Activated CD4-positive, alpha-beta memory T cell treated with anti-CD3 and anti-CD28 coated beads, Interleukin-2, amount 10 ng/mL, durations not matched to agents 7 days and 5 days (primary cell): Measurements from ENCODE around the gene PEX7. TPM values are rescaled to one million over a fixed set of nuclear protein-coding genes. Genes with fewer than 3 reads are reported as not detected.
"Not testable (repeated sequence)": the region's sequence is repeated elsewhere in the genome, so short reads cannot be mapped to it uniquely, and the experiment has no call there.

Experiments
- CTCF ChIA-PET: fragments of 350-600 bp; sonication (Branson Sonifier 250); formaldehyde crosslinking; loops from one replicate; lab custom pipeline; 2021; ENCODE audit warnings: antibody characterized with exemption, inconsistent platforms; lab: Charles Lee
- POLR2A ChIA-PET: fragments of 350-600 bp; sonication (Branson Sonifier 250); formaldehyde crosslinking; loops from one replicate; lab custom pipeline; 2021; ENCODE audit warnings: antibody characterized with exemption; lab: Charles Lee
- DNase-seq: peaks from one replicate; pipeline ENCODE4 v3.0.0-alpha.2; 2020
- H3K27ac Mint-ChIP-seq: one replicate; pipeline ENCODE4 v1.8.0; 2021; ENCODE audit warnings: mild to moderate bottlenecking, mixed read lengths
- H3K27me3 Mint-ChIP-seq: one replicate; pipeline ENCODE4 v1.8.0; 2021; ENCODE audit warnings: mixed read lengths
- H3K36me3 Mint-ChIP-seq: one replicate; pipeline ENCODE4 v1.8.0; 2021; ENCODE audit warnings: low read depth, mixed read lengths
- H3K4me1 Mint-ChIP-seq: one replicate; pipeline ENCODE4 v1.8.0; 2021; ENCODE audit warnings: mixed read lengths
- H3K4me3 Mint-ChIP-seq: one replicate; pipeline ENCODE4 v1.8.0; 2021; ENCODE audit warnings: mild to moderate bottlenecking, mixed read lengths
- H3K9me3 Mint-ChIP-seq: one replicate; pipeline ENCODE4 v1.8.0; 2021; ENCODE audit warnings: mixed read lengths
- total RNA-seq, 2 experiments: library from RNA; stranded (reverse); gene quantifications; one replicate each; pipeline ENCODE4 v1.2.3, GENCODE V29; 2021

PEX7 gene
- total RNA-seq, 2 experiments from 2014 or later: 4.5 to 4.8 TPM

GRCh38 chr6:136890986-136891385 lies 68.6 kb downstream of the PEX7 start:
- no peak overlapping the region for H3K4me3 Mint-ChIP-seq
- POLR2A ChIA-PET: no interaction called here

GRCh38 chr6:136893187-136893586 lies 70.8 kb downstream of the PEX7 start:
- Mint-ChIP-seq H3K27me3 (no peaks in the 10 kb centered on the region), H3K36me3 (no peaks in the 10 kb centered on the region), H3K4me3 (no peak overlapping the region), H3K27ac (no peak overlapping the region), H3K9me3 (no peaks in the 10 kb centered on the region), H3K4me1 (peaks cover 20% of the 10 kb centered on the region)
- DNase-seq: no peak
- ChIA-PET POLR2A (interaction anchor here (1.1 kb wide), 1 partner anchor 101 kb away, joined by 3 read pairs; the partner anchor contains the start of gene MAP3K5), CTCF (interaction anchor here (1.2 kb wide), 1 partner anchor 29 kb away, joined by 3 read pairs; the partner anchor contains the start of gene SLC35D3)

More at GRCh38 chr6:136890986-136891385, 68.6 kb downstream of the PEX7 start:
- CTCF ChIA-PET: no interaction called here
- H3K4me1 Mint-ChIP-seq: peaks cover 19% of the 10 kb centered on the region
- no peaks in the 10 kb centered on the region for H3K27me3 Mint-ChIP-seq
- no peak for DNase-seq
- no peak overlapping the region for H3K27ac Mint-ChIP-seq
- no peaks in the 10 kb centered on the region for H3K36me3 Mint-ChIP-seq
- no peaks in the 10 kb centered on the region for H3K9me3 Mint-ChIP-seq

- H3K4me3 Mint-ChIP-seq: no peak overlapping the region
- H3K36me3 Mint-ChIP-seq: peaks cover 6% of the 10 kb centered on the region
- peaks cover 13% of the 10 kb centered on the region for H3K4me1 Mint-ChIP-seq
- DNase-seq: no peak
- ChIA-PET CTCF (interaction anchor here (1.2 to 1.8 kb wide), 3 partner anchors 10 to 51 kb away, joined by 3 to 4 read pairs (median 4); no protein-coding TSS in a partner anchor), POLR2A (no interaction called here)
- H3K27me3 Mint-ChIP-seq: no peaks in the 10 kb centered on the region
- H3K27ac Mint-ChIP-seq: no peak overlapping the region
- no peaks in the 10 kb centered on the region for H3K9me3 Mint-ChIP-seq
Observed at GRCh38 chr6:136895901-136896300, 73.5 kb downstream of the PEX7 start.

GRCh38 chr6:136897071-136897470 lies 74.7 kb downstream of the PEX7 start:
- ChIA-PET CTCF (interaction anchor here (1.8 kb wide), 1 partner anchor 35 kb away, joined by 4 read pairs; no protein-coding TSS in a partner anchor), POLR2A (no interaction called here)
- Mint-ChIP-seq H3K4me1 (peaks cover 9% of the 10 kb centered on the region), H3K36me3 (peaks cover 12% of the 10 kb centered on the region), H3K27ac (no peak overlapping the region), H3K27me3 (no peaks in the 10 kb centered on the region), H3K4me3 (no peak overlapping the region), H3K9me3 (no peaks in the 10 kb centered on the region)
- no peak for DNase-seq

- Mint-ChIP-seq H3K4me3 (no peak overlapping the region), H3K27me3 (no peaks in the 10 kb centered on the region)
- CTCF ChIA-PET: no interaction called here
Observed at GRCh38 chr6:136901212-136901784, 78.9 kb downstream of the PEX7 start.

GRCh38 chr6:136904477-136904876 lies 82.1 kb downstream of the PEX7 start:
- H3K4me1 Mint-ChIP-seq, DNase-seq, POLR2A ChIA-PET, H3K27ac Mint-ChIP-seq, H3K27me3 Mint-ChIP-seq, H3K4me3 Mint-ChIP-seq, H3K9me3 Mint-ChIP-seq, CTCF ChIA-PET: not testable (repeated sequence)
- peaks cover 15% of the 10 kb centered on the region for H3K36me3 Mint-ChIP-seq

More at GRCh38 chr6:136901212-136901784, 78.9 kb downstream of the PEX7 start:
- no peak for DNase-seq
- no peak overlapping the region for H3K27ac Mint-ChIP-seq
- no peaks in the 10 kb centered on the region for H3K9me3 Mint-ChIP-seq
- H3K4me1 Mint-ChIP-seq: peaks cover 5% of the 10 kb centered on the region
- POLR2A ChIA-PET: no interaction called here
- peaks cover 15% of the 10 kb centered on the region for H3K36me3 Mint-ChIP-seq

- ChIA-PET CTCF (no interaction called here), POLR2A (no interaction called here)
- H3K27ac Mint-ChIP-seq: no peak overlapping the region
- no peak for DNase-seq
- peaks cover 11% of the 10 kb centered on the region for H3K27me3 Mint-ChIP-seq
- peaks cover 4% of the 10 kb centered on the region for H3K4me1 Mint-ChIP-seq
- H3K9me3 Mint-ChIP-seq: no peaks in the 10 kb centered on the region
- peaks cover 6% of the 10 kb centered on the region for H3K36me3 Mint-ChIP-seq
- no peak overlapping the region for H3K4me3 Mint-ChIP-seq
Observed at GRCh38 chr6:136914947-136915346, 92.6 kb downstream of the PEX7 start.

GRCh38 chr6:136918706-136919105 lies 96.3 kb downstream of the PEX7 start:
- no peaks in the 10 kb centered on the region for H3K36me3 Mint-ChIP-seq
- peaks cover 38% of the 10 kb centered on the region for H3K27me3 Mint-ChIP-seq
- POLR2A ChIA-PET: no interaction called here
- no peak overlapping the region for H3K27ac Mint-ChIP-seq
- no peak overlapping the region for H3K4me3 Mint-ChIP-seq
- peaks cover 29% of the 10 kb centered on the region for H3K4me1 Mint-ChIP-seq
- DNase-seq: no peak
- H3K9me3 Mint-ChIP-seq: no peaks in the 10 kb centered on the region
- CTCF ChIA-PET: no interaction called here

- no peaks in the 10 kb centered on the region for H3K9me3 Mint-ChIP-seq
- peaks cover 30% of the 10 kb centered on the region for H3K4me1 Mint-ChIP-seq
- no peak overlapping the region for H3K27ac Mint-ChIP-seq
- H3K4me3 Mint-ChIP-seq: peak overlapping the region; percentile 59
- ChIA-PET POLR2A (interaction anchor here (0.6 to 1.6 kb wide), 3 partner anchors 9 to 97 kb away, joined by 3 to 4 read pairs (median 4); no protein-coding TSS in a partner anchor), CTCF (no interaction called here)
- H3K36me3 Mint-ChIP-seq: no peaks in the 10 kb centered on the region
- H3K27me3 Mint-ChIP-seq: peaks cover 51% of the 10 kb centered on the region
- DNase-seq: no peak
Observed at GRCh38 chr6:136920216-136920615, 97.8 kb downstream of the PEX7 start.

- Mint-ChIP-seq H3K4me3 (peak overlapping the region; percentile 59), H3K4me1 (peaks cover 30% of the 10 kb centered on the region), H3K27me3 (peaks cover 52% of the 10 kb centered on the region), H3K9me3 (no peaks in the 10 kb centered on the region), H3K36me3 (no peaks in the 10 kb centered on the region), H3K27ac (no peak overlapping the region)
- ChIA-PET CTCF (interaction anchor here (0.7 kb wide), 1 partner anchor 100 kb away, joined by 3 read pairs; no protein-coding TSS in a partner anchor), POLR2A (interaction anchor here (0.6 to 1.6 kb wide), 3 partner anchors 8 to 98 kb away, joined by 3 to 4 read pairs (median 4); no protein-coding TSS in a partner anchor)
- DNase-seq: no peak
Observed at GRCh38 chr6:136920671-136921380, 98.4 kb downstream of the PEX7 start.

- peaks cover 55% of the 10 kb centered on the region for H3K27me3 Mint-ChIP-seq
- ChIA-PET POLR2A (interaction anchor here (1.6 kb wide), 2 partner anchors 98 to 122 kb away, joined by 3 read pairs; no protein-coding TSS in a partner anchor), CTCF (interaction anchor here (0.7 to 1.2 kb wide), 4 partner anchors 12 to 129 kb away, joined by 3 to 5 read pairs (median 3); partner anchors contain the start of gene MAP3K5)
- no peak for DNase-seq
- no peaks in the 10 kb centered on the region for H3K36me3 Mint-ChIP-seq
- H3K27ac Mint-ChIP-seq: no peak overlapping the region
- H3K9me3 Mint-ChIP-seq: no peaks in the 10 kb centered on the region
- peak overlapping the region; percentile 59 for H3K4me3 Mint-ChIP-seq
- H3K4me1 Mint-ChIP-seq: peaks cover 30% of the 10 kb centered on the region
Observed at GRCh38 chr6:136921381-136921935, 99.1 kb downstream of the PEX7 start.

GRCh38 chr6:136921936-136922684 lies 99.7 kb downstream of the PEX7 start, which contains the start of gene SLC35D3:
Gene SLC35D3 (plus strand): TSS chr6:136922301. CDS start chr6:136922429, 128 bp downstream.
- H3K9me3 Mint-ChIP-seq: no peaks in the 10 kb centered on the region
- H3K27me3 Mint-ChIP-seq: peaks cover 55% of the 10 kb centered on the region
- no peaks in the 10 kb centered on the region for H3K36me3 Mint-ChIP-seq
- peaks cover 30% of the 10 kb centered on the region for H3K4me1 Mint-ChIP-seq
- POLR2A ChIA-PET: interaction anchor here (1.6 kb wide), 1 partner anchor 122 kb away, joined by 3 read pairs; no protein-coding TSS in a partner anchor
- H3K4me3 Mint-ChIP-seq: peak within 1 kb of the TSS; percentile 65
- no peak within 1 kb of the TSS for H3K27ac Mint-ChIP-seq
- no peak for DNase-seq
- CTCF ChIA-PET: interaction anchor here (0.9 to 1.2 kb wide), 4 partner anchors 13 to 130 kb away, joined by 3 to 5 read pairs (median 4); partner anchors contain the start of gene MAP3K5
